ENCODE results near the gene RHBDF2. TPM values are rescaled to one million over a fixed set of nuclear protein-coding genes. Genes with fewer than 3 reads are reported as not detected.

Gene RHBDF2
- polyA plus RNA-seq, 1 donor (not counting 4 experiments of a cell fraction or from before 2014, with no cell fraction given), result 14.9 TPM

DNA sequence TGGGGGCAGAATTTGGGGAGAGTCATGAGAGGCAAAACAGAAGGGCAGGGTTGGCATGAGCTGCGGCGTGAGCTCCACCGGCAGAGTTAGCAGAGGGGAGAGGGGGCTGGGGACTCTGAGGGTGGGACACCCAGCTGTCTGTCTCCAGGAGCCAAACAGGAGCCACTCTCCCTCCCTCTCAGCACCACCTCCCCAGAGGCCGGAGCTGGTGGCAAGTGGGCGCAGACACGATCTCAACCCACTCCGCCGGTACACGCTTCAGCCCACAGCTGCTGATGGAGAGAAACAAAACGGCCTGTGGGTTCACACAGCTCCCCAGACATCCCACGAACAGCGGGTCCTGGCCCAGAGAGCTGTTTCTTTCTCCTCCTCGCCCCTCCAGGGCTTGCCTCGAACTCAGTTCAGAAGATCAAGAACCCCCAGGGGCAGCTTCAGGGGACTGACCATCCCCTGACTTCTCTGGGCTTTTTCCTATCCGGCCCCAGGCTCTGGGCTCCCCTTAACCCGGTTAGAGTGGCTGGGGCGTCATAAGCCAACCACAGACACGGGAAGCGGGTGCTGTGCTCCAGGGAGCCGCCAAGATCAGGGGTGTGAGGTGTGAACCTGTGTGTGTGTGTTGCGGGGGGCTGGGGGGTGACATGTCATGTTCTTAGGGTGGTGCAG lies 7.6 kb downstream of the RHBDF2 start:
- Histone ChIP-seq H2AFZ (ENCODE audit: control insufficient read depth, low read length) (no peak overlapping the region), H3K9ac (ENCODE audit: control insufficient read depth, extremely low read depth, insufficient read depth, low read length) (no peak overlapping the region), H3K27me3 (ENCODE audit: control insufficient read depth, extremely low read depth, insufficient read depth, low read length) (no peaks in the 10 kb centered on the region), H3K9me3 (ENCODE audit: control insufficient read depth, low read depth, low read length) (no peaks in the 10 kb centered on the region), H3K79me2 (ENCODE audit: control insufficient read depth, insufficient read depth, low read length) (peaks cover 37% of the 10 kb centered on the region), H3K4me1 (ENCODE audit: control insufficient read depth, extremely low read depth, insufficient read depth, low read length) (peaks cover 39% of the 10 kb centered on the region), H3K4me2 (ENCODE audit: control insufficient read depth, extremely low read depth, insufficient read depth, low read depth, low read length) (peak overlapping the region; percentile 58), H3K9me1 (ENCODE audit: control insufficient read depth, extremely low read depth, insufficient read depth, low read length) (peaks cover 3% of the 10 kb centered on the region), H4K20me1 (ENCODE audit: control insufficient read depth, extremely low read depth, insufficient read depth, low read length) (peaks cover 21% of the 10 kb centered on the region), H3K4me3 (ENCODE audit: control insufficient read depth in 2 of 3, extremely low read depth in 1 of 3, insufficient read depth in 2 of 3, low read depth in 1 of 3, low read length in 3 of 3) (no peak overlapping the region), H3K27ac (ENCODE audit: control insufficient read depth, insufficient read depth, low read length) (peak overlapping the region; percentile 20), H3K36me3 (ENCODE audit: control insufficient read depth in 2 of 2, extremely low read depth in 1 of 2, insufficient read depth in 2 of 2, low read length in 2 of 2) (peaks cover 5 to 6% of the 10 kb centered on the region in 2 experiments)
- TF ChIP-seq EZH2 (IDR thresholded peaks at IDR 0.05; ENCODE audit: low read length) (no peak), CTCF (optimal IDR thresholded peaks at IDR 0.05 in 1 of 3, IDR thresholded peaks at IDR 0.05 in 1 of 3, conservative IDR thresholded peaks at IDR 0.05 in 1 of 3; ENCODE audit: extremely low read depth in 1 of 3, insufficient read depth in 2 of 3, low read length in 3 of 3) (no peak)
- dilution Hi-C loops (cut with MboI; ENCODE audit: extremely low pct_ligation_motif_present, low sequenced_read_pairs), result no loop called here
- DNase-seq (ENCODE audit: low read depth, low spot score), result no peak
- FAIRE-seq, result no peak

DNA sequence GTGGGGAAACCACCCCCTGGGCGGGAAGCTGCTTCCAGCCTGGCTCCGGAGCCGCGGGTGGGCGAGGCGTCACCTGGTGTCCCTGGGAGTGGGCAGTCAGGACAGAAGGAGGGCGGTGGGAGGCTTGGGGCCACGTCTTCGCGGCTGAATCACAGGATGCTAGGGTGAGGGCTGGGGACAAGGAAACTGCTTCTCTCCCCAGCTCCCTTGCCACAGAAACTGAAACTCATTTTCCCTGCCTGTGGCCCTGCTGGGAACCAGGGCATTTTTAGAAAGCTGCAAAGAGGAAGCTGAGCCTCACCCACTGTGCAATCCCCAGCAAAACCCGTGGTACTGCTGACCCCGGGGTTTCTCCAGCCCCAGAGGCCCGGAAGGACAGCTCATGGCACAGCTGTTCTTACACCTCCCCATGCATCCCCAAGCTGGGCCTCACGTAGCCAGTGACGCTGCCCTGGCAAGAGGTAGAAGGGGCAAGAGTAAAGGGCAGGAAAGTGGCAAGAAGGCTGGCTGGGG lies 8.2 kb downstream of the RHBDF2 start:
- Histone ChIP-seq H3K27me3 (ENCODE audit: control insufficient read depth, extremely low read depth, insufficient read depth, low read length) (no peaks in the 10 kb centered on the region), H3K9me3 (ENCODE audit: control insufficient read depth, low read depth, low read length) (no peaks in the 10 kb centered on the region), H3K9me1 (ENCODE audit: control insufficient read depth, extremely low read depth, insufficient read depth, low read length) (peaks cover 3% of the 10 kb centered on the region), H3K27ac (ENCODE audit: control insufficient read depth, insufficient read depth, low read length) (peak overlapping the region; percentile 22), H2AFZ (ENCODE audit: control insufficient read depth, low read length) (no peak overlapping the region), H3K79me2 (ENCODE audit: control insufficient read depth, insufficient read depth, low read length) (peaks cover 33% of the 10 kb centered on the region), H3K36me3 (ENCODE audit: control insufficient read depth in 2 of 2, extremely low read depth in 1 of 2, insufficient read depth in 2 of 2, low read length in 2 of 2) (peaks cover 5 to 6% of the 10 kb centered on the region in 2 experiments), H3K4me1 (ENCODE audit: control insufficient read depth, extremely low read depth, insufficient read depth, low read length) (peaks cover 34% of the 10 kb centered on the region), H3K4me3 (ENCODE audit: control insufficient read depth in 2 of 3, extremely low read depth in 1 of 3, insufficient read depth in 2 of 3, low read depth in 1 of 3, low read length in 3 of 3) (no peak overlapping the region), H3K9ac (ENCODE audit: control insufficient read depth, extremely low read depth, insufficient read depth, low read length) (peak overlapping the region; percentile 45), H3K4me2 (ENCODE audit: control insufficient read depth, extremely low read depth, insufficient read depth, low read depth, low read length) (peak overlapping the region; percentile 58), H4K20me1 (ENCODE audit: control insufficient read depth, extremely low read depth, insufficient read depth, low read length) (peaks cover 21% of the 10 kb centered on the region)
- DNase-seq (ENCODE audit: low read depth, low spot score), result no peak
- dilution Hi-C loops (cut with MboI; ENCODE audit: extremely low pct_ligation_motif_present, low sequenced_read_pairs), result no loop called here
- FAIRE-seq, result peak; percentile 20
- TF ChIP-seq EZH2 (IDR thresholded peaks at IDR 0.05; ENCODE audit: low read length) (no peak), CTCF (optimal IDR thresholded peaks at IDR 0.05 in 1 of 3, IDR thresholded peaks at IDR 0.05 in 1 of 3, conservative IDR thresholded peaks at IDR 0.05 in 1 of 3; ENCODE audit: extremely low read depth in 1 of 3, insufficient read depth in 2 of 3, low read length in 3 of 3) (no peak)

Measured in keratinocyte (primary cell).